ENCODE measurements around the gene CCZ1. TPM values are rescaled to one million over a fixed set of nuclear protein-coding genes. Genes with fewer than 3 reads are reported as not detected.
"Not testable (repeated sequence)": the region's sequence is repeated elsewhere in the genome, so short reads cannot be mapped to it uniquely, and the experiment has no call there.

The CCZ1 gene
- polyA plus RNA-seq, 10 donors = 48.7 to 67.5 (median 59.4) TPM

DNA sequence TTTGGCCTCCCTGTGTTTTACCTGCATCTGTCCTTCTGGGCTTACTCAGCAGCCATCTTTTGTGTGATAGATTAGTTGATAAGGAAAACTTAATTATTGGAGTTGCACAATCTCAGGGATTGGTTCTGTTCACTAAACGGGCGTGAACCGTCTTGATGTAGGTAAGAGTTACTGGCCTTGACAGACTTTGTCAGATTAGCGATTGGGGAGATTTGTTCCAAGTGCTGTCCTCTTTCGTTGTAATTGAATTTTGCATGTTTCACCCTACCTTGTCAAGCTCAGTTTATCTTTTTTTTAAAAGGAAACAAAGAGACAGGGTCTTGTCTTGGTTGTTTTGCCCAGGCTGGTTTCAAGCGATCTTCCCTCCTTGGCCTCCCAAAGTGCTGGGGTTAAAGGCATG is 4.5 kb downstream of the CCZ1 start:
- DNase-seq = not testable (repeated sequence)

DNA sequence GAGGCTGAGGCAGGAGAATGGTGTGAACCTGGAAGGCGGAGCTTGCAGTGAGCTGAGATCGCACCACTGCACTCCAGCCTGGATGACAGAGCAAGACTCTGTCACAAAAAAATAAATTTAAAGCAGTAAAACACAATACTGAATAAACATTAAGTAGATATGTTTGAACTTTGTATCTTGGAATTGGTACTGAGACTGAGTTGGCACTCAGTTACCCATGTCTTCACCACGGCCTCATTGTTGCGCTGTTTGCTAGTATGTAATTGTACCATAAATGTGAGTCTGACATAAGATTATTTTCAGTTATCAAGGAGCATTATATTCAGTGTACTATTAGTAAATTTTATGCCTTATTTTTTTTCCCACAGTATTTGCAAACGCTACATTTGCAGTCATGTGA is 6.2 kb downstream of the CCZ1 start:
- DNase-seq = not testable (repeated sequence)

DNA sequence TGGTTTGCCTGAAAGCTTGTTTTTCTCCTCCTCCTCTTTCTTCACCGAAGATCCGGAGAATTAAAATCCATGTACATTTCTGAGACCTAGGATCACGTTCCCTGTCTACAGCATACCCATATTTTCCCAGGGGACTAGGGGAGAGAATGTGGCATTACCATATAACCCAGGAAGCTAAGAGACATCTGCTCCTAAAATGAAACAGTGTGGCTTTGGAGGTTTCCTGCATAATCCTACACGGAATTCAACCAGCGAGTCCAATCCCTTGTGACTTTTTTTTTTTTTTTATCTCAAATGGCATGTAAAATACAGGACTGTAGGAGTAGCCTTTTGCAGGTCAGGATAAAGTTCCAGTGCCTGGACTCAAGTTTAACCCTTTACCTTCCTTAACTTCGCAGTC is 10.3 kb downstream of the CCZ1 start:
- not testable (repeated sequence) for DNase-seq

DNA sequence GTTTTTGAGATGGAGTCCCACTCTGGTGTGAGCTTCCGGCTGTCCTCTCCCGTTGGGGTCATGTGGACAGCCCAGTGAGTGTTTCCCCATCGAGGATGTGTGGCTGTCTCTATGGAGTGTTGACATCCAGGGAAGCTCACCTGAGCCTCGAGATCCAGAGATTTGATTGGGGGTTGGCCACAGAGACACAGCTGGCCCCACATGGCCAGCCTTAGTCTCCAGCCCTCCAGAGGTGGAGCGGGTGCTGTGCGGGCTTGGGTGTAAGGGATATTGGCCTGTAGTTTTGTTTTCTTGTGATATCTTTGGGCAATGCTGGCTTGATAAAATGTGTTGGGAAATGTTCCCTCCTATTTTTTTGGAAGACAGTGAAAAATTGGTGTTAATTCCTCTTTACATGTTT is 18.0 kb downstream of the CCZ1 start:
- not testable (repeated sequence) for DNase-seq

DNA sequence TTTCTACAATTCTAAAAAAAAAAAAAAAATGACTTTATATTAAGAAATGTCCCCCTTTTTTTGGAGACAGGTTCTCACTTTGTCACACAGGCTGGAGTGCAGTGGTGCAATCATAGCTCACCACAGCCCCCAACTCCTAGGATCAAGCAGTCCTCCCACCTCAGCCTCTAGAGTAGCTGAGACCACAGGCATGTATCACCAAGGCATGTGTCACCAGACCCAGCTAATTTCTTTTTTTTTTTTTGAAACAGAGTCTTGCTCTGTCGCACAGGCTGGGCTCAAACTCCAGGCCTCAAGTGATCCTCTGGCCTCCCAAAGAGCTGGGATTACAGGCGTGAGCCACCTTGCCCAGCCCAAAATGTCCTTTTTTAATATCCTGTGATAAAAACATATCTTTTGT is 25.6 kb downstream of the CCZ1 start:
- not testable (repeated sequence) for DNase-seq

DNA sequence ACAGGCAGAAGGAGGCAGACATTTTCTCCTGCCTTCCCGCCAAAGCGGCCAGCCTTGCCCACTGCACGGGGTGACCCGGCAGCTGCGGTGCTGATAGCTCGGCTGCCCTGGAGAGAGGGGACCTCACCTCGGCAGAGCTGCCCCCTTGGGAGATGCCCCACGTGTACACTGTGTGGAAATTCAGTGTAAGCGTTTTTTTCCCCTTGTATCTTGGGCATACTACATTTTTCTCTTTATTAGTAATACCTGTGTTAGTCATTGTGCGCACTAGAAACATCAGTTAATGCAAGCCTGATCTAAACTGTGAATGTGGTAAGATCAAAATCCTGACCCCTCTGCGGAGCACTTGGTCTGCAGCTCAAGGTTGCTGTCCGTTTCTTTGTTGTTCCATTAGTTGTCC is 26.1 kb downstream of the CCZ1 start:
- DNase-seq = not testable (repeated sequence)

DNA sequence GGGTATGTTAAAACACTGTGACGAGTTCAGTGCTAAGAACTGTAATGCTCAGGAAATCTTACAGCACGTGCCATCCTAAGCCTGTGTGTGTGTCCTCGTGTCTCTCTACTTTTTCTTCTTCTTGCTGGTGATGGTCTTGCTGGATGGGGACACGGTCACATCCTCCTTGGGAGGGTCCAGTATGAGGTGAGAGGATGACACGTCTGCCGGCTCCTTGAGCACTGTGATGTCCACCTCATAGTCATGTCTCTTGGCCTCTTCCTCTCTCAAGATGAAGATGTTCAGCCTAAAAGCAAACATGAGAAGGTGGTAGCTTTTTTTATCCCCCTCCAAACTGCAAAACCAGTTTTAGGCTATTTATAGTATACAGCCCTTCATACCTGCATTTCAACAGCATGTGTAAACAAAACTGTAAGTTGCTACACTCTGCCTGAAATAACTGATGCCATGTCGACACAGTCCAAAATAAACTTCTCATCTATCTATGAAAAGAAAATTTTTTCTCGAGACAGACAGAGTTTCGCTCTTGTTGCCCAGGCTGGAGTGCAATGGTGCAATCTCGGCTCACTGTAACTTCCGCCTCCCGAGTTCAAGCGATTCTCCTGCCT is 27.8 kb downstream of the CCZ1 start:
- DNase-seq = not testable (repeated sequence)

DNA sequence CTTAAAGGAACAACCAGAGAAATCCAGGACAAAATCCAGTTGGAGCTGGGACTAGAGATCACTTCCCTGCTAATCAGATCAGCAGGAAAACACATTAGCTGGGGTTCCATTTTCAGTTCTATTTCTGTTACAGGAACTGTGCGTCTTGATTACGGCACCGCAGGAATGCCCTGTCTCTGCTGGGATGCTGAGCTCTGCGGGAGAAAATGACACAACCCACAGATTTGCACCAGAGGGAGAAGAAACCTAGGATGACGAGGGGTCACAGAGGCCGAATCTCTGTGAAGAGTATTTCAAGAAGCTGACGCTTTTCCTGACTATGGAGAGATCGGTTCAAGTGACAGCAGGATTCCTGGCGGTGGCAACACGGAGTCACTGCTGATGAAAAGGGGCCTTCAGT is 31.8 kb downstream of the CCZ1 start:
- DNase-seq = not testable (repeated sequence)

DNA sequence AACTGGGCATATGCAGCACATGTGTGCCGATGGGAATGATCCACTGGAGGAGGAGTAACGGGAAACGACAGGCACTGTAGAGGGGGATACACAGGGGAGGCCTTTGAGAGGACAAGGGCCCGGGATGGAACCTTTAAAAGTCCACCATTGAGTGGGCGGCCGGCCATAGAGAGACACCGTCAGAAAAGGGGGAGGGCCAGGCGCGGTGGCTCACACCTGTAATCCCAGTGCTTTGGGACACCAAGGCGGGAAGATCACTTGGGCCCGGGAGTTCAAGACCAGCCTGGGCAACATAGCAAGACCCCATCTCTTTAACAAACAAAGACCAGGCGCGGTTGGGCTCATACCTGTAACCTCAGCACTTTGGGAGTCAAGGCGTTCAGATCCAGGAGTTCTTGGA is 32.7 kb downstream of the CCZ1 start:
- DNase-seq = not testable (repeated sequence)

DNA sequence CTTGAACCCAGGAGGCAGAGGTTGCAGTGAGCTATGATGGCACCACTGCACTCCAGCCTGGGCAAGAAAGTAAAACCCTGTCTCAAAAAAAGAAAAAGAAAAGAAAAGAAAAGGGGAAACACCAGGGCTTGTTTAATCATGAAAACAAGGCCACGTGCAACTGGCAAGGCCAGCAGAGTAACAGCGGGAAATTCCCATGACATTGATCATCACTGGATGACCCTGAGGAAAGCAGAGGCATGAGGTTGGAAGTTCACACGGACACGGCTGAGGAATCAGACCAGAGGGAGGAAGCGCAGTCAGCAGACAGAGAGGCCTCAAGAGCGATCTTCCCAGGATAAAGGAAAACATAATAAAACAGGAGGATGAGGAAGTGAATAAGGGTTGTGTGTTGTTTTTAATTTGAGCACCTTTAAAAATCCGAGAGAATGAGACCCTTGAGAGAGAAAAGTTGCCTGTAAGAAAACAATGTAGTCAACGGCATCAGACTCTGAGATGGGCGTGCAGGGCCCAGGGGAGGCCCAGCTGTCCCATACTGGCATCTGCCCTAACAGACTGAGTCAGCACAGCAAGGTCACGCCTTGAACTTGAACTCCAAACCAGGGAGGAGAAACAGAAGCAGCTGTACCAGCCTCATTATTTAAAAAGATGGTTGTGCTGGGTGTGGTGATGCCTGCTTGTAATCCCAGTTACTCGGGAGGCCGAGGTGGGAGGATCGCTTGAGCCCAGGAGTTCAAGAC is 33.5 kb downstream of the CCZ1 start:
- peak in 2 of 3 donors; percentile 0 to 1 for DNase-seq

DNA sequence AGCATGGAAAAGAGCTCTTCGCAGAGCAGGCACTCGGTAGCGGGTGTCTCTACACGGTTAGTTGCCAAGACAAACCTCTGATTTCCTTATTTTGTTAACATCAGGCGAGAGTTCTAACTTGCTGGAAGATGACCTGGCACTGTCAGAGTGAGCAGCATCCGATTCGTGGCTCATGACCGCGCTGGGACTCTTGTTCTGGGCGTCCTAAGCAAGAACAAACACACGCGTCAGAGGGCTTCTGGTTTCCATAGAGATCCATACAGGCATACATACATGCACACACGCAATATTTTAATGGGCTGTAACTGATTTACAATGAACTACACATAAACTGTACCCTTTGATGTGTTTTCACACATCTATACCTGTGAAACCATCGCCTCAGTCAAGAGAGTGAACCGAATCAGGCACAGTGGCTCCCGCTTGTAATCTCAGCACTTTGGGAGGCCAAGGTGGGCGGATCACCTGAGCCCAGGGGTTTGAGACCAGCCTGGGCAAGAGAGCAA is 36.5 kb downstream of the CCZ1 start:
- DNase-seq = not testable (repeated sequence)

DNA sequence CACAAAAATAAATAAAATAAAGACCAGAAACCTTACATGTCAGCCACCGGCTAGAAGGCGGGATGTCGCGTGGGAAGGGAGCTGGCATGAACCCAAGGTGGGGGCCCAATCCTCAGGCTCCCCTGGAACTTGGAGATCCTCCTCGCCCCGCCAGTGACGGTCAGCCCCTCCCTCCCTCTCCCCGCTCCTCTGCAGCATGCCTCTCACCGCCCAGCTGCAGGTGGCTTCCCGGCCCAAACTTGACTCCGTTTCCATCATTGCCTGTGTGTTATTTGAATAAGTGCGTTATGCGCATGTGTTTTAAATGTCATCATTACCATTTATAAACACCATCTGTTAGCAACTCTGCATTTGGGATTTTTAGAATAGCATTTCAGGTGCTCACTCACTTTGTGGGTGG is 64.7 kb downstream of the CCZ1 start:
- not testable (repeated sequence) for DNase-seq

DNA sequence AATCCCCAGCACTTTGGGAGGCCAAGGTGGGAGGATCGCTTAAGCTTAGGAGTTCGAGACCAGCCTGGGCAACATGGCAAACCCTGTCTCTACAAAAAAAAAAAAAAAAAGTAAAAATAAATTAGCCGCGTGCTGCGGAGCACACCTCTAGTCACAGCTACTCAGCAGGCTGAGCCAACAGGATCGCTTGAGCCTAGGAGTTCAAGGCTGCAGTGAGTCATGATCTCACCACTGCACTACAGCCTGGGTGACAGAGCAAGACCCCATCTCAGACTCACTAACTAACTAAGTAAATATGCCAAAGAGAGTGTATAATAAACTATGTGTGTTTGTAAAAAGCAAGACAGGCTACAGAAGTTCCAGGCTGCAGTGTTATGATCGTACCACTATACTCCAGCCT is 65.3 kb downstream of the CCZ1 start:
- DNase-seq = not testable (repeated sequence)

DNA sequence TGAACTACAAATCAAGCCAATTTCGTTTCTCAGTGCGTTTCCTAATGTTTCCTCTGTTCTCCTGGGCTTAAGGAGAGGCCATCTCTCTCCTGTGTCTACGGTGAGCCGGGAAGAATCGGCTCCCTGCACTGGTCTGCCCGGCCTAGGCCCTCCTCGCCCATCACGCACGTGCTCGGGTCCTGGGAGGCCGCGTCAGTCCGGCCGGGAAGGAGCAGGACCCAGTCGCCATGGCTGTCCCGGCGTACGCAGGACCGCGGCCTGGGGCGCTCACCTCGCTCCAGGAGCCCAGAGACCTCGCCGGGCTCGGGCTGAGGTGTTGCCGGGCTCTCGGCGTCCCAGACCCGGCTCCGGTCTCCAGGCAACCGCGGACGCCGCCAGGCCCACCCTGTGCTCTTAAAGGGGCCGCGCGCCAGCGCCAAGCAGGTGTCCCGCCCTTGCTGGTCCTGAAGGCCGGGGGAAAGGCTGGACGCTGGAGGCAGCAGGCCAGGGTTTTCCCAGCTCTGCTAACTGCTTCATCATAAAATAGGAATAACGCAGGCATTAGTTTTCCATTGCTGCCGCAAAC is 71.9 kb downstream of the CCZ1 start, which contains the start of gene RSPH10B:
Gene RSPH10B (minus strand): TSS at position 343 of the 565 bp plus-strand sequence. CDS start 3,573 bp downstream, outside the sequence.
- peak in 1 of 3 donors; percentile 2 for DNase-seq

DNA sequence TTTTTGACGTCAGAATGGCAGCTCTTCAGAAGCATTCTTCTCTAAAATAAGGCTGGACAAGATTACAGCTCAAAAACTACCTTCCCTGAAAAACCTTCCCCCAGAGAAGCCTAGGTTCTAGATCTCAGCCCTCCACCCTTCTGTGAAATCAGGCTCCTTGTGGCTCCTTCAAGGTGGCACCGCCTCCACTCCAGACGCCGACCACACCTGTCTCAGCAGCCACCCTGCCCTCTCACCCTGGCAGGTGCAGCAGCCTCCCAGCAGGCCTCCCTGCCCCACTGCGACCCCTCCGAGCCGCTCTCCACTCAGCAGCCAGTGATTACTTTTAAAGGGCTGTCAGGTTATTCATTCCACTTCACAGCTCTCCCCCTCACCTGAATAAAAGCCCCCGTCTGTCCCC is 75.0 kb downstream of the CCZ1 start:
- DNase-seq = not testable (repeated sequence)

Other genes starting within 250 kb of the CCZ1 start
- gene RNF216, start 117.1 kb upstream of the CCZ1 start, polyA plus RNA-seq (ENCODE audit: insufficient read length in 10 of 10) = 10 to 100 TPM; 25.3 to 30.7 (median 28.4) TPM
- under 1 TPM in 1 of 10 donors, not detected in 9; 0.35 TPM for gene OCM, start 17.9 kb upstream of the CCZ1 start, polyA plus RNA-seq (ENCODE audit: insufficient read length in 10 of 10)
- gene RSPH10B, start 72.0 kb downstream of the CCZ1 start, polyA plus RNA-seq (ENCODE audit: insufficient read length in 10 of 10) = under 1 TPM in 7 of 10 donors, not detected in 3; 0.07 to 0.77 (median 0.41) TPM
- gene PMS2, start 110.3 kb downstream of the CCZ1 start, polyA plus RNA-seq (ENCODE audit: insufficient read length in 10 of 10) = 10 to 100 TPM in 8 of 10 donors, 1 to 10 TPM in 2; 8.9 to 14.3 (median 11.3) TPM
- 10 to 100 TPM; 26.4 to 33.8 (median 30.3) TPM for gene AIMP2, start 110.5 kb downstream of the CCZ1 start, polyA plus RNA-seq (ENCODE audit: insufficient read length in 10 of 10)
- gene ANKRD61, start 132.6 kb downstream of the CCZ1 start, polyA plus RNA-seq (ENCODE audit: insufficient read length in 10 of 10) = 1 to 10 TPM in 4 of 10 donors, under 1 TPM in 6; 0.33 to 1.7 (median 0.82) TPM
- gene EIF2AK1, start 160.4 kb downstream of the CCZ1 start, polyA plus RNA-seq (ENCODE audit: insufficient read length in 10 of 10) = 10 to 100 TPM; 40.6 to 63.6 (median 50.6) TPM
- 10 to 100 TPM in 3 of 10 donors, 1 to 10 TPM in 7; 7.7 to 10.8 (median 9.3) TPM for gene USP42, start 206.2 kb downstream of the CCZ1 start, polyA plus RNA-seq (ENCODE audit: insufficient read length in 10 of 10)

All from muscle of back (tissue), 11 donors.